Measurements from ENCODE around the gene NR5A2.

DNA sequence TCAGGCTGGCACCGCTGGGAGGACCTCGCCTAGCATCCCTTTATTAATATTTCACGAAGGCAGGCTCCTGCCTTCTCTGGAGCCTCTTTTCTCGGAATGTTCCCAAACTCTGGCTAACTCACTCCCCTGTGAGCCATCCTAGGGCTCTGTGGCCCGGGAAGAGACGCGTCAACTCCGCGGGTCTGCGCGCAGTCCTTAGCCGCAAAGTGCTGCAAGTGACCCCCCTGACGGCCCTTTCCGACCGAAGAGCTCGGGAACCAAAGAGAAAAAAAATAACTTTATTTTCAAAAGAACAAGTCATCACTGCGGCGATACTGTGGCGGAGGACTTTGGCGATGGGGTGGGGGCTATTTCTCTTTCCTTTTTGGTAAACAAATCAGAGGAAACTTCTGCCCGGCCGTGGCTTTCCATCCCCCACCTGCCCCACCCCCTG lies 14.6 kb downstream of the NR5A2 start:
- TF ChIP-seq, protein P1, sequence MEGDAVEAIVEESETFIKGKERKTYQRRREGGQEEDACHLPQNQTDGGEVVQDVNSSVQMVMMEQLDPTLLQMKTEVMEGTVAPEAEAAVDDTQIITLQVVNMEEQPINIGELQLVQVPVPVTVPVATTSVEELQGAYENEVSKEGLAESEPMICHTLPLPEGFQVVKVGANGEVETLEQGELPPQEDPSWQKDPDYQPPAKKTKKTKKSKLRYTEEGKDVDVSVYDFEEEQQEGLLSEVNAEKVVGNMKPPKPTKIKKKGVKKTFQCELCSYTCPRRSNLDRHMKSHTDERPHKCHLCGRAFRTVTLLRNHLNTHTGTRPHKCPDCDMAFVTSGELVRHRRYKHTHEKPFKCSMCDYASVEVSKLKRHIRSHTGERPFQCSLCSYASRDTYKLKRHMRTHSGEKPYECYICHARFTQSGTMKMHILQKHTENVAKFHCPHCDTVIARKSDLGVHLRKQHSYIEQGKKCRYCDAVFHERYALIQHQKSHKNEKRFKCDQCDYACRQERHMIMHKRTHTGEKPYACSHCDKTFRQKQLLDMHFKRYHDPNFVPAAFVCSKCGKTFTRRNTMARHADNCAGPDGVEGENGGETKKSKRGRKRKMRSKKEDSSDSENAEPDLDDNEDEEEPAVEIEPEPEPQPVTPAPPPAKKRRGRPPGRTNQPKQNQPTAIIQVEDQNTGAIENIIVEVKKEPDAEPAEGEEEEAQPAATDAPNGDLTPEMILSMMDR (IDR thresholded peaks at IDR 0.05): no peak
- no peak for TF ChIP-seq POLR2A (IDR thresholded peaks at IDR 0.05)
